Stimulated activated CD8-positive, alpha-beta memory T cell treated with anti-CD3 and anti-CD28 coated beads, Interleukin-2, amount 100 ng/mL, for 48 hours (primary cell): ENCODE results near the gene NDUFS4.
"Not testable (repeated sequence)": the region's sequence is repeated elsewhere in the genome, so short reads cannot be mapped to it uniquely, and the experiment has no call there.

Source experiments
- DNase-seq, 2 donors: peaks; one replicate each; pipeline ENCODE4 v3.0.0-alpha.2; 2020; ENCODE audit warnings: low read depth in 2 of 2

Gene NDUFS4

GRCh38 chr5:53575101-53575500, 14.7 kb downstream of the NDUFS4 start:
- no peak for DNase-seq

GRCh38 chr5:53575831-53576230, 15.4 kb downstream of the NDUFS4 start:
- no peak for DNase-seq

- no peak for DNase-seq
Observed at GRCh38 chr5:53576674-53577073, 16.2 kb downstream of the NDUFS4 start.

GRCh38 chr5:53578854-53579253, 18.4 kb downstream of the NDUFS4 start:
- DNase-seq, result no peak

GRCh38 chr5:53580547-53580946, 20.1 kb downstream of the NDUFS4 start:
- DNase-seq, result no peak

GRCh38 chr5:53582225-53582624, 21.8 kb downstream of the NDUFS4 start:
- DNase-seq, result no peak

GRCh38 chr5:53590759-53591158, 30.3 kb downstream of the NDUFS4 start:
- no peak for DNase-seq

GRCh38 chr5:53594419-53594818, 34.0 kb downstream of the NDUFS4 start:
- DNase-seq, result no peak

GRCh38 chr5:53597894-53598293, 37.5 kb downstream of the NDUFS4 start:
- no peak for DNase-seq

- no peak for DNase-seq
Observed at GRCh38 chr5:53601570-53601969, 41.1 kb downstream of the NDUFS4 start.

- DNase-seq, result no peak
Observed at GRCh38 chr5:53603009-53603687, 42.7 kb downstream of the NDUFS4 start.

- no peak for DNase-seq
Observed at GRCh38 chr5:53604309-53604708, 43.9 kb downstream of the NDUFS4 start.

- no peak for DNase-seq
Observed at GRCh38 chr5:53607886-53608285, 47.4 kb downstream of the NDUFS4 start.

- not testable (repeated sequence) for DNase-seq
Observed at GRCh38 chr5:53608897-53609296, 48.5 kb downstream of the NDUFS4 start.

- DNase-seq, result no peak
Observed at GRCh38 chr5:53613061-53613460, 52.6 kb downstream of the NDUFS4 start.

- DNase-seq, result no peak
Observed at GRCh38 chr5:53613536-53613935, 53.1 kb downstream of the NDUFS4 start.

- no peak for DNase-seq
Observed at GRCh38 chr5:53614376-53614885, 54.0 kb downstream of the NDUFS4 start.

GRCh38 chr5:53616939-53617549, 56.6 kb downstream of the NDUFS4 start:
- DNase-seq, result no peak

- no peak for DNase-seq
Observed at GRCh38 chr5:53631251-53631650, 70.8 kb downstream of the NDUFS4 start.

- DNase-seq, result no peak
Observed at GRCh38 chr5:53642061-53642460, 81.6 kb downstream of the NDUFS4 start.

- DNase-seq, result no peak
Observed at GRCh38 chr5:53643445-53643844, 83.0 kb downstream of the NDUFS4 start.

- DNase-seq, result no peak
Observed at GRCh38 chr5:53645078-53645477, 84.6 kb downstream of the NDUFS4 start.

GRCh38 chr5:53649352-53649751, 88.9 kb downstream of the NDUFS4 start:
- DNase-seq, result no peak
